GM21515 (cell line): Measurements from ENCODE around the gene KIF5B.
"Not testable (repeated sequence)": the region's sequence is repeated elsewhere in the genome, so short reads cannot be mapped to it uniquely, and the experiment has no call there.

Experiments used
- ATAC-seq: cut with Tn5 transposase; IDR thresholded peaks from one replicate; pipeline ENCODE4 v1.9.1; 2021; ENCODE audit not compliant: unreplicated experiment

Gene KIF5B

DNA sequence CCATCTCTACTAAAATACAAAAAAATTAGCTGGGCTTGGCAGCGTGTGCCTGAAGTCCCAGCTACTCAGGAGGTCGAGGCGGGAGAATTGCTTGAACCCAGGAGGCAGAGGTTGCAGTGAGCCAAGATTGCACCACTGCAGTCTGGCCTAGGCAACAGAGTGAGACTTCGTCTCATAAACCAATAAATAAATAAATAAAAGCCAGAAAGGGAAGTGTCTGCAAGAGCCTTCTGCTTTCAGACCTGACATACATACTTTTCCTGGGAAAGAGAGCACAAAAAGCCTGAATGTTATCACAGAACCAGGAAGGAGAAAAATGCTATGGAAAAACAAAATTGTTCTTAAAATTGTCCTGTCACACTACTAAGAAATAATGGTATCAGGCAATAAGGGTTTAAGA is 4.1 kb upstream of the KIF5B start:
- ATAC-seq = no peak

DNA sequence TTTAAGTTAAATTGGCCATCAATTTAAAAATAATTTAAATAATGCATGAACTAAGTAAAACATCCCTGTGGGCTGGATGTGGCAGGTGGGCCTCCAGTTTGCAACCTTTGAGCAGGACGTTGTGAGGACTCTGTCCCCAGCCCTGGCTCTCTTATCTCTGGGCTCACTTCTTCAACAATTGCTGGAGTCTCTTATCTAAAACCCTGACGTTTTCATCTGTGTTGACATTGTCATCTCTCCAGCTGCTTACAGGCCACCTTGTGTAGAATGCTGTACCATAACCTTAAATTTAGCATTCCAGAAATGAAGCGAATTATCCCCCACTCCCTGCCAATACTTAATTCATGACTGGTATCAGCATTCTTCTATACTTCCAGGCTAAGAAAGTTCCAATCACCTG is 3.2 kb upstream of the KIF5B start:
- ATAC-seq = no peak

DNA sequence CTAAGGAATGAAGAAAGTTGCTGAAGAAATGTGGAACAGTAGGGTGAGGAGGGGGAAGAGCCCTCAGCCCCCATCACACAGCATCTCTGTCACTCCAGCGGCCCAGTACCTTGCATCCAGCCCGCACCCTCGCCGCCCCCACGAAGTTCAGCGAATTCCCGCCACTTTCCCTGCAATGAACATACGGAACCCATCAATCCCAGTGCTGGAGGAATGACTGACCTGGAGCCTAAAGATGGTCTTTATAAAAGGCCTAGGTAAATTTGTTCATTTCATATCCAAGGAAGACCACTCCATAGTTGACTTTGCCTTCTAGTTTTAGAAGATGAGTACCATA is 779 bp upstream of the KIF5B start:
- no peak for ATAC-seq

DNA sequence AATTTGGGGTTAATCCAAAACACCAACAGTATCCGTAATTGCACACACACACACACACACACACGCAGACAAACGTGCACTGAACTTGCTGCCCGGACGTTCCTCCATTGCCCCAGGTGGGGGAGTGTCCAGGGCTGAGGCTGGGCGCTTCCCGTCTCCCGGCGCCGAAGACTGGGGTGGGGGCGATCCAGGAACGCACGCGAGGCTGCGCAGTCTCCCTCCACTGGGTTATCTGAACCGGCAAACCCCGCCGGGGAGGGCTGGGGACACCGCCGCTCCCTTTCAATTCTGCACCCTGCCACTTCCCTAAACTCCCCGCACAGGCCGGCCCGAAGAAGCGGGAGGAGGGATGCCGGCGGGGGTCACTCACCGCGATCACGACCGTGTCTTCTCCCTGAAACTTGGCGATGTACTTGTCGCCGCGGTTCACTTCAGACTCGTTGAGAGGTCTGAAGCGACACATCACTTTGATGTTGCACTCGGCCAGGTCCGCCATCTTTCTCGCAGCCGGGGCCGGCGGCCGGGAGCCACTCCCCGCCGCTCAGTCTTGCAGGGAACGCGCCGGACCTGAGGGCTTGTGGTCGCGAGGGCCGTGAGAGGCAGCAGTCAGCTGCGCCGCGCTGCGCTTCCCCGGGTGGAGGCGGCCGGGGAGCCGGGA is 618 bp downstream of the KIF5B start:
- ATAC-seq = peak; percentile 46

DNA sequence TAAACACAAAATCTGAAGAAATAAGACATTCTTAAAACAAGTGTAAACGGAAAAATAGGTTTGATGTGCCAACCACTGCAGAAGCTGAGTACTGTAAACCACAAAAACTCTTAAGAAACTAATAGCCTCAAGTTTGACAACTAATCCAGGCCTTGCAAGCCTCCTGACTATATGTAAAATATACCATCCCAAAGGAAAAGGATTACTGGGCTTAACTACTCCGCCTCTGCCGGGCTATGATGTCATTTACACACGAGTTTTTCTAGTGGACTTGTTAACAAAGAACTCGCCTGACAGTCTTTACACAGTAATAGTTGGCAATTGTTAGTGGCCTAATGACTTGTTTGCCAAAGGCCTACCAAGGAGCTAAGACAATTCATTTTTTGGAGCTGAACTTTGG is 2.1 kb downstream of the KIF5B start:
- ATAC-seq = no peak

DNA sequence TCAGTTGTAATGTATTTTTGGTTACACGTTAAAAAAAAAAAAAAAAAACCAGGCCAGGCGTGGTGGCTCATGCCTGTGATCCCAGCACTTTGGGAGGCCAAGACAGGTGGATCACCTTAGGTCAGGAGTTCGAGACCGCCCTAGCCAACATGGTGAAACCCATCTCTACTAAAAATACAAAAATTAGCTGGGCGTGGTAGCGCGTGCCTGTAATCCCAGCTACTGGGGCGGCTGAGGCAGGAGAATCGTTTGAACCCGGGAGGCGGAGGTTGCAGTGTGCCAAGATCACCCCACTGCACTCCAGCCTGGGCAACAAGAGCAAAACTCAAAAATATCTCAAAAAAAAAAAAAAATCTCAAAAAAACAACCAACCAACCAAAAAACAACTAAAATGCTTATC is 2.8 kb downstream of the KIF5B start:
- ATAC-seq = not testable (repeated sequence)

DNA sequence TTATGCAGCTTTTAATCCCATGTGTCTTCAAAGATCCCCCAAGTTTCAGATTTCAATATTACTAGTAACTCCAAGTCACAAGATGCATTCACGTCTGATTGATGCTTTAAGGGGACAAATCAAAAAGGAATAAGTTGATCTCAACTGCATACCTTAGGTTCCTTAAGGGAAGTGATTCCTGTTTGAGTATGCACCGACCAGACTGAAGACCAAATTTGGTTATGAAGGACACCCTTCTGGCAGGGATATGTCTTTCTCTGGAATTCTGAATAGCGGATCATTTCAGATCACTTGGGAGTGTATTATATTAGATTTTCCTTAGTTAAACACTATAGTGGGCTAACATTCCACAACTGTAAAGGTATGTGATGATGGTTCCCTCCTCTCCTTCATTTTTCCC is 4.3 kb downstream of the KIF5B start:
- ATAC-seq = no peak

DNA sequence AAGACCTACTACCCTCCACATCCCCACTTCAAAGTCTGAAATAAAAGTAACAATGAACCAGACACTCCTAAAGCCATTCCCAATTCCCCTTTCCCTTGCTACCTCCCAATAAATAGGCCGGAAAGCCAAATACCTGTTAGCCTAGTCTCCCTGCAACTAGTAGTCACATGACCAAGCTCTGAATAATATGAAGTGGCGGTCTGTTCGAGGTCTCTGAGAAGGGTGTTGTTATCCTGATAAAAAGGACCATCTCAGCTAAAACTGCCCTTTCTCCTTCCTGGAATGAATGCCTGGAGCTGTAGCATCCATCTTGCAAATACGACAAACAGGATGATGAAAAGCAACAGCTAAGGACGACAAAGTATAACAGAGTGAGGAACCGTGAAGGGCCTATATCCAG is 6.0 kb downstream of the KIF5B start:
- ATAC-seq = no peak

DNA sequence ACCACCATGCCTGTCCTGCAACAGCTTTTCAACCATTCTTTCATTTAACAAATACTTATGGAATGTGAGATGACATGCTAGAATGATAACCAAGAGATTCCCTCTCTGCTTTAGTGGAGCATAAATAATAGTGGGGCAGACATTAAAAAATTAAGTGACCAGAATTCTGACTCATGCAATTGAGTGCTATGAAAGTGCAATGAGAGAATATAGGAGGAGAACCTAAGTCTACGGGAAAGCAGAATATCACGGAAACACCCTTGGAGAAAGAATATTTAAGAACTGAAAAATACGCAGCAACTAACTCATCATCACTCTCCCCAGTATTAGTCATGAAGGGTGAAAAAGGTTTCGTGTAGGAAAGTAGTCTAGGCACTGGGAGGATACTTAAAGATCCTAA is 7.1 kb downstream of the KIF5B start:
- no peak for ATAC-seq

DNA sequence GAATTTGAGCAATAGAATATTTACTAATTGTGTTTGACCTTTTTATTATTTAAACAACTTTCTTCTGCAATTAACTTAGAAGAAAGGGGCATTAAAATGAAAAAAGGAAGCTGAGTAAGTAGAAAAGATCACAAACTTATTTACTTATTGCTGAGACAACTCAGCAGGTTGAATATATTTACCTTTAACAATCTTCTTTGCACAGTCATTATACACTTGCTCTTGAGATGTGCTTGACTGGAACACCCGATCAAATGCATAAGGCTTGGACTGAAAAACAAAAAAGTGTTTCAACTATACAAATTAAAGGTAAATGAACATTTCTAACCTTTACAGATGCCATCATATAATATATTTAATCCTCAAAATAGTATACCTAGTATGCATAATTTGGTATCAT is 7.9 kb downstream of the KIF5B start:
- ATAC-seq = no peak

DNA sequence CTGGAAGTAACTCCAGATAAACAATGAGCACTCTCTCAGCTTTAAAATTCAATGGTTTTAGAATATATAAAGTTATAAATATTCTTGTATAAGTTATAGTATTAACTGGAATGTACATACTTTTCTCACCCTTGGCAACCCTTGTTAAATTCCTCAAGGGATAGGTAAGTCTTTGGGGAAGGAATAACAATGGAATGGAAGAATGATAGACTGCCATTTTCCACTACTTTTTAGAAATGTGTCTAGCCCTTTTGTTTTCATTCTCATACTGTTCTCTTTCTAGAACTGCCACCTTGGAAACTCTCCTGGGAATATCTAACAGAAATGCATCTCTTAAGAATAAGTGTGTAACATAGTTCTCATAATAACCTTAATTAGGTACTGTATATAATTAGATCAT is 8.3 kb downstream of the KIF5B start:
- ATAC-seq = no peak

DNA sequence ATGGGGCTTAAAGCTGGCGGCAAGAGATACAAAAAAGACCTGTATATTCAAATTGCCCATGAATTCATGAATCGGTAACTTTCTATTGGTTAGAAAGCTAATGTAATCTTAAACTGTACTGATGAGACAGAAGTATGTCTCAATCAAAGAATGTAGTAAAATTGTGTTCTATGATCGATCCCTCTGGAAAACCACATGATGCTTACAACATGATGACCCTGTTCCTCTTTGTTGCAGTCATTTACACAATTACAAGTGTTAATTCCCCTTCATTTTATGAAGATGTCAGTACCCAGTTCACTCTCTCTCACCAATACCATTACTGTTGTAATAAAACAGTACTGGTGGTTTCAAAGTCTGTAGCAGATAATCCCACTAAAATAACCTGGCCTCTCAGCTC is 10.1 kb downstream of the KIF5B start:
- no peak for ATAC-seq

DNA sequence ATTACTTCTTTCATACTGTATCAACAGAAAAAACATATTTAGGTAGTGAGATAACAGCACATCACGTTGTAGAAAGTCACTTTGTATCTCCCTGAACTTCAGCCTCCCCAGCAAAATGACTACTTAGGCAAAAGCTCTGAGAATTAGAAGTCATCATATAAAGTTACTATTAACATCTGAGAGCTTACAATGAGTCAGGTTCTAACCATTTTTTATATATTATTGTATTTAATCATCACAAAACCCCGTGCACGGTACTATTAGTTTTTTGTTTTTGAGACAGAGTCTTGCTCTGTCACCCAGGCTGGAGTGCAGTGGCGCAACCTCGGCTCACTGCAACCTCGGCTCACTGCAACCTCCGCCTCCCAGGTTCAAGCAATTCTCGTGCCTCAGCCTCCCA is 13.5 kb downstream of the KIF5B start:
- not testable (repeated sequence) for ATAC-seq

DNA sequence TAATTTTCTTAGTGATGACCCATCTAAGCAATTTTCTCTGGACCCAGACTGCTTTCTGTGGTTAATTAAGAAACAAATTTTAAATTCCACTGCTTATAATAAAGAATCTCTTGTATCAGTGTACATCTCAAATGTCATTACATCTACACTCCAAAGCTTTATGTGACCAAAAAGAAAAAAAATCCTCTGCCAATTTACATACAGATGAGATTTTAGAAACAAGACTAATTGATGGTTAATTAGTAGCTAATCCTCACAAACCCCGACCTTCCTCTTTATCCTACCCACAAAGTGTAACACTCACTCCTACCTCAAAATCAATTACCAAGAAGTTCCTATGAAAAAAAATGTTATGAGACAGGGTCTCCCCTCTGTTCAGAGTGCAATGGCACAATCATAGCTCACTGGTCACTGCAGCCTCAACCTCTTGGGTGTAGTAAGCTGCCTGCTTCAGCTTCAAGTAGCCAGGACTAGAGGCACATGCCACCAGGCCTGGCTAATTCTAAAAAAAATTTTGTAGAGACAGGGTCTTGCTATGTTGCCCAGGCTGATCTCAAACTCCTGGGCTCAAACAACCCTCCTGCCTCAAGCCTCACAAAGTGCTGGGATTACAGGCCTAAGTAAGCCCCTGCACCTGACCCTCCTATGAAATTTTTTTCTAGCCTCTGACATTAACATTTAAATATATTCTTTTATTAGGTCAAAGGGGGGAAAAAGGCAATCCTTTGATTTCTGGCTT is 14.8 kb downstream of the KIF5B start:
- ATAC-seq = no peak

DNA sequence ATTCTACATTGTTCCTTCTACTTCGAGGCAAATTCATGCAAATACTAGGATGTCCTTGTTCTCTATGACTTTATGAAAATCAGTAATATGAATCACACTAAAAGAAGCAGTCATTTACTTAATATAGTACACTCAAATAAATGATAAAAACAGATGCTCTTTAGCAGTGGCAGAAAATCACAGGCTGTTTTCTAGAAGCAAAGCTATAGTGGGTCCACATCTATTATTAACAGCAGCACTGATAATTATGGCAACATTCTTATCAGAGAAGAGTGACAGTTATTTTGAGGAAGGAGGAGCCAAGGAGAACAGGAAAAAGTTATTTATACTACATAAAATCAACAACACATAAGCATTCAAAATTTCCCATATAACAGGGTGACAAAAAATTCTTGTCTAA is 16.5 kb downstream of the KIF5B start:
- no peak for ATAC-seq

DNA sequence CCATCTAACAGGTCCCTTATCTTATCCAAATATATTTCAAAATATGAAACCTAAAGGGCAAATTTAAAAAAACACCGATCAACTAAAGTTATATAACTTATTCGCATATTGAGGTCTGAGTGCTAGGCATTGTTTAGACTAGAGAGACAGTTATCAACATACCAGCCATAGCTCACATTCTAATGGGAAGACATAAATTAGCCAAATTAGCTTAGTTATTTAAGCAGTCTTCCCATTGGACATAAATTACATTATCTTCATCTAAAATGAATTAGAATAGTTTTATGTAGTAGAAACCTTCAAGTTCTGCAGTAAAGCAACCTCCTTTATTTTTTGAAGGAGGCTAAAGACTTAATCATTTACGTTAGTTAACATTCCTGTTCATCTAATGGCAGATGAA is 17.4 kb downstream of the KIF5B start:
- ATAC-seq = no peak

DNA sequence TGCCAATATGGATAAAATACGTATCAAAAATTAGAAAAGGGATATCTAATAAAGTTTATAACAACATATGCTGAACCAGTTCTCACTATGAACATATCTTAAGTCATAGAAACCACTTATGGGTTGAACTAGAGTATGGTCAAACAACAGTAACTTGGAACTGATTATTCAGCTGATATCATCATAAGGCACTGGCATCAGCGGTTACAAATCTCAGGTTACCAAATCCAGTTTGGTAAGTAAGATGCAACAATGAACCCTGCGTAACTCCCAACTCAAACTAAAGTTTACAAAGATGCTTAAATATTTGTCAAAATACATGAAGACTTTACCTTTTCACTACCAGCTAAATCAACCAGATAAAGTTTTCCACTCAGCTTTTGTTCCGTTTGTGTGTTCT is 19.3 kb downstream of the KIF5B start:
- no peak for ATAC-seq

DNA sequence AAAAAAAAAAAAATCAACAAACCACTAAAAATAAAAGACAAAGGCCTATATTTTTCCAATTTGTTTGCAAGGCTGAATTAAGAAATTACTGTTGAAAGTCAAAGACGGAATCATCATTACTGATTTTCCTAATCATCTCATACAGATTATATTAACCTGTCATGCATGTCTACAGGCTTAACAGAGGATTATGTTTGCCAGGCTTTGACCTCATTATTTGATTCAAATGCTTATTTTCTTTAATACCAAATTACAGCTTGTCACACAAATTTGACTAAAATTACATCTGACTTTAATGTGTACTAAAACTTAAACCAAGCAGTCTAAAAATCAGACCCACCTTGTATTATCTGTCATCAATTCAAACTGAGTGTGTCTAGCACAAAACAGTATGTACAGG is 21.2 kb downstream of the KIF5B start:
- ATAC-seq = no peak

DNA sequence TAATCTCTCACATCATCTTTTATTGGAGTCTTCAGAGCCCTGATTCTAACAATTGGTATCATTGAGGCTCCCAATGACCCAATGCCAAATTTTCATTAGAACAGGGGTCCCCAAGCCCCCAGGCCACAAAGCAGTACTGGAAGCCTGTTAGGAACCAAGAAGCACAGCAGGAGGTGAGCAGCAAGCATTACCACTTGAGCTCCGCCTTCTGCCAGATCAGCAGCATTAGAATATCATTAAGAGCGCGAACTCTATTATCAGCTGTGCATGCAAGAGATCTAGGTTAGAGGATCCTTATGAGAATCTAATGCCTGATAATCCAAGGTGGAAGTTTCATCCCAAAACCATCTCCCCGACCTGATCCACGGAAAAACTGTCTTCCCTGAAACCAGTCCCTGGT is 23.1 kb downstream of the KIF5B start:
- ATAC-seq = no peak

DNA sequence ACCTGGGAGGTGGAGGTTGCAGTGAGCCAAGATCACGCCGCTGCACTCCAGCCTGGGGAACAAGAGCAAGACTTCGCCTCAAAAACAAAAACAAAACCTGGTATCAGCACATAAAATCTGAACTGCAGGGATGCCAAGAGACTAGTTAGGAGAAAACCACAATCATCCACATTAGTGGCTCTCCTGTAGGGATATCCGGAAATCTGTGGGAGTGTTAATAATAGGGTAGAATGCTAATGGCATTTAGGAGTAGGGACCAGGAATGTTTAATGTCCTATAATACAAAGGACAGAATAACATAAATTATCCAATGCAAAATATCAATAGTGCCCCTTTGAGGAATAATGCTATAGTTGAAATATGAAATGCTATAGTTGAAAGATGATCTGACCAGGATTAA is 24.3 kb downstream of the KIF5B start:
- ATAC-seq = no peak

DNA sequence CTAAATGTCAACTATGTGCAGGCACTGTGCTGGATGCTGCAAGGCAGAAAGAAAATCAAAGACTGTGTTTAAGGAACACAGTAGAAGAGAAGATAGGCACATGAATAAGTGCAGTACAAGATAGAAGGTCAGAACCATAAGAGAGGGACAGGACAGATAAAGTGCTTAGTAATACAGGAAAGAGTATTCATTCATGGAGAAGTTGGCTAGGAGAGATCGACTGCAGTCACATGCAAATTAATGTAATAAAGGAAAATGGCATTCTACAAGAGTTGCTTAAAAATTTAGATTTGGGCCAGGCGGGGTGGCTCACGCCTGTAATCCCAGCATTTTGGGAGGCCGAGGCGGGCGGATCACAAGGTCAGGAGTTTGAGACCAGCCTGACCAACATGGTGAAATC is 24.8 kb downstream of the KIF5B start:
- no peak for ATAC-seq

DNA sequence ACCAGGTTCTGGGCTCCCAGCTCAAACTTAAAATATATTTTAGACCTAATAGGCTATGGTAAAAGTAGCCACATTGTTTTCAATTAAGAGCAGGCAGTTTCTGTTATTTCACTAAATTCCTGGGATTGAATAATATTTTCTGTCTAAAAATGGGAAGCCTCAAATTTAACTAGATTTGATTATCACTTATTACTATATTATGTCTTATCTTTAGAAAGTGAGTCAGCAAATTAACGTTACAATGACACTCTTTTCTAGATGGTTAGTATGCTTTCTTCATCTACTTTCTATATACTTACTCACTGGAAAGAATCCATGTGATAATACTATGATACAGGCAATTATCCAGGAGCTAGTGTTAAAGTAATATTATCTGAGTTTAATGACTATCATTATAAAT is 27.5 kb downstream of the KIF5B start:
- ATAC-seq = no peak

DNA sequence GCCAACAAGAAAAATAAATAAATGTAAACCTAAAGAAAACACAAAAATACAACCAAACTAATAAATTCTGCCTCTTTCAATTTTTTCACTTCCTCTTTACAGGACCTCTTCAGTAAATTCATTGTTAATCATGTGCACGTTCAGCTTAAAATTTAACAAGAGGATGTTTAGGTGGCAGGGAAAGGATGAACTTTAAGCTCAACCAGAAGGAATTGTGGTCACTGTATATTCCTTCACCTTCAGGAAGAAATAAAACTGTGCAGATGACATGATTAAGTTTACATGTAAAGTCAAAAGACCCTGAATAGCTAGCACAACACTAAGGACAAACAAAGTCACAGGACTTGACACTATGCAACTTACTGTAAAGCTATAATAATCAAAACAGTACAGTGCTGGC is 33.0 kb downstream of the KIF5B start:
- no peak for ATAC-seq
